Measurements from ENCODE around the gene ANO2.
"Not testable (repeated sequence)": the region's sequence is repeated elsewhere in the genome, so short reads cannot be mapped to it uniquely, and the experiment has no call there.

The ANO2 gene

DNA sequence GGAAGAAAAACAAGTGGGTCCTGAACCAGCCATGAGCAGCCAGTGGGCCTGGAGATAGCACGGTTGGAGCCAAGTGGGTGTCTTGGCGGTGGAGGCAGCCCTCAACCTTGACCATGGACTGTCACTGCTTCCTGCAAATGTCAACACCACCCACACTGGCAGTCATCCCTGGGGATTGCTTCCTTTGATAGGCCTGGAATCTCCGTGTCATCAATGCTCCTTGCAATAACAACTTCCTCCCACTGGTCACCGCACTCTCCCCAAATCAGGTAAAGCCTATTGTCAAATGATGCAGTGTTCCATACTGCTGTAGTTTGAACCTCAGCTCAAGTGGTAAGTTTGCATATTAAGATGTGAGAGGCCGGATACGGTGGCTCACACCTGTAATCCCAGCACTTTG is 384.0 kb downstream of the ANO2 start:
- peaks cover 2% of the 10 kb centered on the region for H3K27me3 Mint-ChIP-seq
- intact Hi-C loops (cut with micrococcal nuclease), result no loop called here
- H3K27ac Mint-ChIP-seq, result no peak overlapping the region
- no peaks in the 10 kb centered on the region for H3K9me3 Mint-ChIP-seq
- no peaks in the 10 kb centered on the region for H3K4me1 Mint-ChIP-seq (ENCODE audit: low read depth)
- H3K4me3 Mint-ChIP-seq, result no peak overlapping the region
- no peaks in the 10 kb centered on the region for H3K36me3 Mint-ChIP-seq (ENCODE audit: low read depth)

DNA sequence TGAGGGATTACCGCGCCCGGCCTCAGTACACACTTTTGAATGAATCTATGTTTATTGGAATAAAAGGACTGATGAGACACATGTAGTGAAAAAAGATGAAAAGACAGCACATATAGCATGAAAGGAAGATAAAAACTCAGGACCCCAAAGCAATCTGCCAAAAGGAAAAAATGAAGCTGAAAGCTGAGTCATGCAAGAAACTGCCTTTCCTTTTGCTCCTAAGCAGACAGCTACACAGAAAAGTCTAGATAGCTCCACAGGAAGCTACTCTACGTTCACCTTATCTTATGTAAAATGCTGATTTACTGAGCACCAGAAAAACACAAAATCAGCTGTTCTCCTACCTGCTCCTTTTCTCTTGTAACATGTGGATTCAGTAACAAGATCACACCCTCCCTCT is 384.8 kb downstream of the ANO2 start:
- peaks cover 2% of the 10 kb centered on the region for H3K27me3 Mint-ChIP-seq
- H3K9me3 Mint-ChIP-seq, result no peaks in the 10 kb centered on the region
- H3K36me3 Mint-ChIP-seq (ENCODE audit: low read depth), result no peaks in the 10 kb centered on the region
- intact Hi-C loops (cut with micrococcal nuclease), result no loop called here
- no peaks in the 10 kb centered on the region for H3K4me1 Mint-ChIP-seq (ENCODE audit: low read depth)
- no peak overlapping the region for H3K27ac Mint-ChIP-seq
- H3K4me3 Mint-ChIP-seq, result no peak overlapping the region

DNA sequence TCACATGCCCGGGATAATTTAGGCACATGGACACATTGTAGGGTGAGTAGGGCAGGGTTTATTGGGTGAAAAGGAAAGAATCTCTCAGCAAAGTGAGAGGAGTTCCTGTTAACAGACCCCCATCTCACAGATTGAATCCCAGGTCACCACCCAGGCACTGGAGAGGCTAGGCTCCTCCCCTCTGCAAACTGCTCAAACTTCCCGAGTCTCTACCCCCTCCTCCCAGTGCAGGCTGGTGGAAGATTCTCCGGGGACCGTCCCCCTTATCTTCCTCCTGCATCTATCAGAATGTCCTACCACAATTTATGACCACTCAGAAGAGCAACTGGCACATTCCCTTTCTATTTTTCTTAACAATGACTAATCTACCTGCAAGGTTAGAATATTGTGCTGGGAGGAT is 387.2 kb downstream of the ANO2 start:
- Mint-ChIP-seq H3K27me3 (peaks cover 2% of the 10 kb centered on the region), H3K4me3 (no peak overlapping the region), H3K9me3 (no peaks in the 10 kb centered on the region), H3K27ac (no peak overlapping the region), H3K4me1 (ENCODE audit: low read depth) (no peaks in the 10 kb centered on the region), H3K36me3 (ENCODE audit: low read depth) (no peaks in the 10 kb centered on the region)
- intact Hi-C loops (cut with micrococcal nuclease), result no loop called here

DNA sequence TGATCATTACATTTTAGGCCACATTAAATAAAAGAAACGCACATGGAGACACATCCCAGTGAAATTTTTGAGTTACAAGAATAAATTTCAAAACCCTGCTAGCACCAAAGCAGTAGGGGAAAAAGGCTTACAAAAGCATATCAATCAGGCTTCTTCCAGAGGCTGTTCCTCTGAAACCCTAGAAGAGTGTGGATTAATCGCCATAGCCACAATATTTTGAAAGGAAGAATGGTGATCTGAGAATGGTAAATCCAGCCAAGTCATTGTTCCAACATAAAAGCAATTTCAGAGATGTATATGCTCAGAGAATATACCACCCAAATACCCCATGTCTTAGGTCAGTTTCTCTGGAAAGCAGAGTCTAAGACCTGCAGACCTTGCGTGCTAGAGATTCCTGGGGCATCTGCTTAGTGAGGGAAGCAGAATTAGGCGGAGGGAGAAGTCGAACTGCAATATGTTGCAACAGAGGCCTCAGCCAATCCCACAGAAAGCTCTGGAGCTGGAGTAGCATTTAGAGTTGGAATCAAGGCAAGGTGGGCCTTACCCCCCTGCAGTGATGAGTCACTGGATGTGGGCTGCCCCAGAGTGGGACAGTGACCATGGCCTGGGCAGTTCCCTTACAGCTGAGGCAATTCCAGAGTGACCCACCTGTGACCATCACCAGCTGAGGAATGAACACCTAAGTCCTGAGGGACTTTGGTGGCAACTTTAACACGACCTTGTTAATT is 387.9 kb downstream of the ANO2 start:
- no peak overlapping the region for H3K4me3 Mint-ChIP-seq
- H3K27ac Mint-ChIP-seq, result no peak overlapping the region
- peaks cover 2% of the 10 kb centered on the region for H3K27me3 Mint-ChIP-seq
- intact Hi-C loops (cut with micrococcal nuclease), result no loop called here
- H3K36me3 Mint-ChIP-seq (ENCODE audit: low read depth), result no peaks in the 10 kb centered on the region
- H3K9me3 Mint-ChIP-seq, result no peaks in the 10 kb centered on the region
- H3K4me1 Mint-ChIP-seq (ENCODE audit: low read depth), result no peaks in the 10 kb centered on the region

DNA sequence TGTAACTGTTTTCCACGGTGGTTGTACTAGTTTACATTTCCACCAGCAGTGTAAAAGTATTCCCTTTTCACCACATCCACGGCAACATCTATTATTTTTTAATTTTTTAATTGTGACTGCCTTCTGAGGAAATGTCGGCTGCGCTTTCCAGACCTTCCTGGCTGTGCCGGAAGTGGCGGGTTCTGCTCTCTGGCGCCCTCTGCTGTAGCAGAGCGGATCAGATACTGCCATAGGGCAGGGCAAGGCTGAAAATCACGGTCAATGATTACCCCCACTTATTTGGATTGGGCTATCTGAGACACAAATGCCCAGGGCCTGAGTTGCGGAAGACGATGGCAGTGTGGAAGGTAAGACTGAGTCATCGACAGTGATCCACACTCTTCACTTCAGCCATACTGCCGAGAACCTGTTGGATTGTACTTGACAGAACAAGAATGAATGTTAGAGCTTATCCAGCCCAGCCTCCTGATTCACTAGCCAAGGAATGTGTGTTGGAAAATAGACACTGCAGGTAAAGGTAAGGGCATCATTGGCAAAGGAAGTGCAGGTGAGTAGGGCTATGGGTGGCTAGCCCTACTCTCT is 388.9 kb downstream of the ANO2 start:
- Mint-ChIP-seq H3K27me3 (peaks cover 2% of the 10 kb centered on the region), H3K9me3 (no peaks in the 10 kb centered on the region), H3K4me3 (no peak overlapping the region), H3K4me1 (ENCODE audit: low read depth) (no peaks in the 10 kb centered on the region), H3K27ac (no peak overlapping the region), H3K36me3 (ENCODE audit: low read depth) (no peaks in the 10 kb centered on the region)
- intact Hi-C loops (cut with micrococcal nuclease), result no loop called here

DNA sequence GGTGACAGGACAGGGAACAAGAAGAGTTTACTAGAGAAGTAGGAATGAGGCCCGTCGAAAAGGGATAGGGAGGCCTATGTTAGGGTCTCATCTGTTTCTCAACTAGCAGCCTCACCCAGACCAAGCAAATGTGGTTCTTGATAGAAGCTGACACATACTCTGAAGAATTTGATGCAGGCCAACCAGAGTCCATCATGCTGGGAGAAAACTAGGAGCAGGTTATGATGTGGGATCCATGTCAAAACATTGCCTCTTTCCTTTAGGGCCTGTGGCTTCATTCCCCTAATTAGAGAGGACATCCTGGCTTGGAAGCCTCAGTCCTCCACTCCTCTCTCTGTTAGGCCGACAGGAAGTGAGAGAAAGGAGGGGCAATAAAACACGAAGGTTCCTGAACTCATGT is 390.3 kb downstream of the ANO2 start:
- intact Hi-C loops (cut with micrococcal nuclease), result no loop called here
- Mint-ChIP-seq H3K36me3 (ENCODE audit: low read depth) (no peaks in the 10 kb centered on the region), H3K4me1 (ENCODE audit: low read depth) (no peaks in the 10 kb centered on the region), H3K9me3 (no peaks in the 10 kb centered on the region), H3K27me3 (peaks cover 4% of the 10 kb centered on the region), H3K27ac (no peak overlapping the region), H3K4me3 (no peak overlapping the region)

DNA sequence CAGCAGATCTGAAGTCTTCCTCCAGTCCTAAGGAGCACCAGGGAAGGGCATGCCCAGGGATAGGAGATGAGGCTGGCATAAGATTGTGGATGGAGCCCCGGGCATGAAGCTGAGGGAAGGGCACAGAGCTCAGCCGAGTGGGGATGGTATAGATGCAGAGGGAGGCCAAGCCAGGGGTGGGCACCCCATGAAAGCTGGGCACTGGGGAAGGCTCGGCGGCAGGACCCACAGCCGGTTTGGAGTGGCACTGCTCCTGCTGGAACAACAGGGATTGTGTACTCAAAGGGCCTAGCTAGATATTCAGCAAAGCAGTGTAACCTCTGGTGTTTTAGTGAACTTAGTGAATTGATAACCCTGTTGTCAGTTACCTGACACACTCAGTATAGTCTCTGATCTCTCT is 396.0 kb downstream of the ANO2 start:
- H3K4me1 Mint-ChIP-seq (ENCODE audit: low read depth), result no peaks in the 10 kb centered on the region
- intact Hi-C loops (cut with micrococcal nuclease), result no loop called here
- no peak overlapping the region for H3K4me3 Mint-ChIP-seq
- H3K9me3 Mint-ChIP-seq, result peaks cover 10% of the 10 kb centered on the region
- no peaks in the 10 kb centered on the region for H3K36me3 Mint-ChIP-seq (ENCODE audit: low read depth)
- peaks cover 4% of the 10 kb centered on the region for H3K27me3 Mint-ChIP-seq
- no peak overlapping the region for H3K27ac Mint-ChIP-seq

DNA sequence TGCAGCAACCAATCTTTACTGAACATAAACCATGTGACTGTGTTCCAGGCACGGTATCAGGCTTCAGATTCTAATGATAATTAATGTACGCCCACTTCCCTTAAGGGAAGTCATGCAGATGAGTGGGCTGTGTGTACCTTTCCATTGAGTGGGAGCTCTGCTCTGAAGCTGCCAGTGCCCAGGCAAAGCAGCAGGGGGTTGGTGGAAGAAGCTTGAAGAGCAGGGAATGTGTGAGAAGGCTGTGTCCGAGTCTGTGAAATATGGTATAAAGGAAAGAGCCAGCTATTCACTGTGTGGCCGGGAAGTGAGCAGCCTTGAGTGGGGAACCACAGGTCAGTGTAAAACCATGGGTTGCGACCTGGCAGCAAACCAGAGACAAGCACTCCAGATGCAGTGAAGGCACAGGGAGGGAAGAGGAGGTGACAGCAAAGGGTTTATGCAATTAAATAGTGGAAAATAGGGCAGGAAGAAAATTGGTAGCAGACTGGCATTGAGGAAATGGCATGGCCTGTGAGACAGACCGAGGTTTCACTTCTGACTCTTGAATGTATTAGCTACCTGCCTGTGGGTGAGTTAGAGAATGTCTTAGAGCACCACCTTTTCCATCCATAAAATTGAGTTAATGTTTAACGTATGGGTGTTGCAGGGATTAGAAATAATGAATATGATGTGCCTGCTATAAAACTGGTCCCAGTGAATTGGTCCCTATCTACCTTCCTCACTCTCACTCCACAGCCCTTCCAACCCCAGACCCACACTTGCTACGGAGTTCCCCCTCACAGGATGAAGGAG is 396.7 kb downstream of the ANO2 start:
- Mint-ChIP-seq H3K9me3 (peaks cover 16% of the 10 kb centered on the region), H3K4me3 (no peak overlapping the region), H3K4me1 (ENCODE audit: low read depth) (no peaks in the 10 kb centered on the region), H3K27ac (no peak overlapping the region), H3K36me3 (ENCODE audit: low read depth) (no peaks in the 10 kb centered on the region), H3K27me3 (peaks cover 4% of the 10 kb centered on the region)
- intact Hi-C loops (cut with micrococcal nuclease), result no loop called here

DNA sequence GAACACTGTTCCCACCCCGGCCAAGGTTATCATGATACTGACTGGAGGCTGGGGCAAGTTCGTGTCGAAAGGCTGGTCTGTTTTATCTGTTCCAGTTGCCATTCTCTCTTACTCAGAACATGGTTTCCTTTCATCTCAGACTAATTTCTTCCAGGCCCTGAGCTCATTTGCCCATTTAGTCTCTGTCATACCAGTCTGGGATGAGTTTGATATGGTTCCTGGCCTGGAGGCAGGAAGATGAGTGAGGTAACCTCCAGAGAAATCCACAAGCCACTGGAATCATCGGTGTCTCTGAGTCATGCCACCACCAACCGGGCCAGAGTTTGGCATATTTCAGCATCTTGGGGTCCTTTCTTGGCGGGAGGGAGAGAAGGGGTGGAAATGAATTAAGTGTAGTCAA is 398.4 kb downstream of the ANO2 start:
- H3K4me1 Mint-ChIP-seq (ENCODE audit: low read depth), result no peaks in the 10 kb centered on the region
- intact Hi-C loops (cut with micrococcal nuclease), result no loop called here
- H3K4me3 Mint-ChIP-seq, result no peak overlapping the region
- H3K9me3 Mint-ChIP-seq, result peaks cover 24% of the 10 kb centered on the region
- peaks cover 4% of the 10 kb centered on the region for H3K27me3 Mint-ChIP-seq
- no peaks in the 10 kb centered on the region for H3K36me3 Mint-ChIP-seq (ENCODE audit: low read depth)
- H3K27ac Mint-ChIP-seq, result no peak overlapping the region

DNA sequence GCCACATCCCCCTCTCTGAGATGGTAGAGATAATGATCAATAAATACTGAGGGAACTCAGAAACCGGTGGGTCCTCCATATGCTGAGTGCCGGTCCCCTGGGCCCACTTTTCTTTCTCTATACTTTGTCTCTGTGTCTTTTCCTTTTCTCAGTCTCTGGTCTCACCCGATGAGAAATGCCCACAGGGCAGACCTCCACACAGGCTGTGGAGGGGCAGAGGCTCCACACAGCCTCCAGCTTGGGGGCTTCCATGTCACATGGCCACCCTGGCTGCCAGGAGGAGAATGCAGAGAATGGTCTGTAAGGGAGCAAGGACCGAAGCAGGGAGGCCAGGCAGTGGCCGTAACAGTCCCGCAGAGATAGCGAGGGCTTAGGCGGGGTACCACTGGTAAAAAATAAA is 407.3 kb downstream of the ANO2 start:
- Mint-ChIP-seq H3K4me1 (ENCODE audit: low read depth) (no peaks in the 10 kb centered on the region), H3K4me3 (no peak overlapping the region), H3K27ac (no peak overlapping the region), H3K9me3 (peaks cover 3% of the 10 kb centered on the region), H3K27me3 (peaks cover 10% of the 10 kb centered on the region), H3K36me3 (ENCODE audit: low read depth) (no peaks in the 10 kb centered on the region)
- intact Hi-C loops (cut with micrococcal nuclease), result no loop called here

DNA sequence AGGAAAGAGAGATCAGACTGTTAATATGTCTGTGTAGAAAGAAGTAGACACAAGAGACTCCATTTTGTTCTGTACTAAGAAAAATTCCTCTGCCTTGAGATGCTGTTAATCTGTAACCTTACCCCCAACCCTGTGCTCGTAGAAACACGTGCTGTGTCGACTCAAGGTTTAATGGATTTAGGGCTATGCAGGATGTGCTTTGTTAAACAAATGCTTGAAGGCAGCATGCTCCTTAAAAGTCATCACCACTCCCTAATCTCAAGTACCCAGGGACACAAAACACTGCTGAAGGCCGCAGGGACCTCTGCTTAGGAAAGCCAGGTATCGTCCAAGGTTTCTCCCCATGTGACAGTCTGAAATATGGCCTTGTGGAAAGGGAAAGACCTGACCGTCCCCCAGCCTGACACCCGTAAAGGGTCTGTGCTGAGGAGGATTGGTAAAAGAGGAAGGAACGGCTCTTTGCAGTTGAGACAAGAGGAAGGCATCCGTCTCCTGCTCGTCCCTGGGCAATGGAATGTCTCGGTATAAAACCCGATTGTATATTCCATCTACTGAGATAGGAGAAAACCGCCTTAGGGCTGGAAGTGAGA is 407.9 kb downstream of the ANO2 start:
- H3K9me3 Mint-ChIP-seq; H3K27ac Mint-ChIP-seq; H3K36me3 Mint-ChIP-seq (ENCODE audit: low read depth); H3K4me3 Mint-ChIP-seq; intact Hi-C loops (cut with micrococcal nuclease); H3K4me1 Mint-ChIP-seq (ENCODE audit: low read depth): not testable (repeated sequence)
- H3K27me3 Mint-ChIP-seq, result peaks cover 10% of the 10 kb centered on the region

DNA sequence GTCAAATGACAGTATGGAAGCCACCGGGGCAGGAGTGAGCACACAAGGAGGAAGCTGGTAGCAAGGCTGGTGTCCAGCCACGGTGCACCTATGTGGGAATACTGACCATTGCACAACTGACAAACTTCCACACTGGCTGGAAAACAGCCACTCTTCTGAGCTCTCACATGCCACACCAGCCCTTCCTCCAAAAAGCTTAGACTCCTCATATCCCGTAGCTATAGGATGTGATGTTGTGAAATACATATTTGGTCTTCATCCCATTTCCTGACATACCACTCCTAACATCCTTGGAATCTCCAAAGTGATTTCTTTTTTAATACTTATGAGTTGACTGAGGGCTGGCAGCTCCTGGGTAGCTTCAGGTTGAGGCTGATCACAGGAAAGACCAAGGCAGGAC is 409.5 kb downstream of the ANO2 start:
- Mint-ChIP-seq H3K36me3 (ENCODE audit: low read depth) (no peaks in the 10 kb centered on the region), H3K27me3 (peaks cover 14% of the 10 kb centered on the region), H3K4me3 (no peak overlapping the region), H3K27ac (no peak overlapping the region), H3K9me3 (no peaks in the 10 kb centered on the region), H3K4me1 (ENCODE audit: low read depth) (no peaks in the 10 kb centered on the region)
- intact Hi-C loops (cut with micrococcal nuclease), result no loop called here

DNA sequence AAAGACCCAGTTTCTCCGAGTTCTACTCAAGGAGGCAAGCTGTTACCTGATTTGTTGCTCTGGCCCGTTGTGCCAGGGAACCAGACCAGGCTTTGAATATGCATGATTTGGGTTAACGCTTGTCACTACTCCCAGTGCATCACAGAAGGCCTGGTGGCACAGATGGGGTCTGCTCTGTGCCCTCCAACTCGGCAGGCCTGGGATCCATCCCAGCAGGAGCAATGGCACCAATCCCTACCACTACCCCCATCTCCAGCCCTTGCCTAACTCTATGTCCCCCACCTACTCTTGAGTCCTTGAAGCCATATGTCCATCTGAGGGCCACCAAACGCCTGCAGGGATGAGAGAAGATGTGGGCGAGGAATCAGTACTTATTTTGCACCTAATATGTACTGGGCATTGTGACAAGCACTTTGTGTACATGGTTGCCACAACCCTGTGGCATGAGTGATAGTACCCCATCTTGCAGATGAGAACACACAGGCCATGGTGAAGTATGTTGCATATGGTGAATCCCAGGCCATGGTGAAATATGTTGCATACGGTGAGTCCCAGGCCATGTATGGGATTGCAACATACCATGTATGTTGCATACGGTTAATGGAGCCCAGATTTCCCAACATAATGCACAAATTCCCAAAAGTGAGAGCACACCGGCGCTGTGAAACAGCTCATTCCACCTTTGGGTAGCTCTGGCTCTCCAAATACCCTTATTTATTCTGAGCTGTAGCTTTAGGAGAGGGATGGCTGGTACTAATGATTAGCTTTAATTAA is 410.4 kb downstream of the ANO2 start:
- Mint-ChIP-seq H3K36me3 (ENCODE audit: low read depth) (no peaks in the 10 kb centered on the region), H3K9me3 (no peaks in the 10 kb centered on the region), H3K27ac (no peak overlapping the region), H3K4me3 (no peak overlapping the region), H3K27me3 (peaks cover 14% of the 10 kb centered on the region), H3K4me1 (ENCODE audit: low read depth) (no peaks in the 10 kb centered on the region)
- intact Hi-C loops (cut with micrococcal nuclease), result no loop called here

DNA sequence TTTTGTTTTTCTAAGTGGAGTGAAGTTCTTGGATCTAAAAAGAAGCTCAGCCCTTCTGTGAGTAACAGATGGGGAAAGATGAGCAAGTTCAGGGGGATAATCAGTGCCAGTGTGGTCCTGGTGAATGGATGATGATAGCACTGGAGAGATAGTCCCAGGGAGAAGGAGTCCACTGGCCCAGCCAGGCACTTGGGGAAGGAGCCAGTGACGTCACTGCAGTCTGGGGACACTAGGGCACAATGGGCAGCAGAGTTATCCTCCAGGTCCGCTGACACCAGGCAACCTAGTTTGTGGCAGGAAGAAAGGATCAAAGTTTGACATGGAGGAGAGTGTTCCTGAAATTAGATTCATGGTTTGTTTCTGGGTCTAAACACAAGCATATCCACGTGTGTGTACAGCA is 411.7 kb downstream of the ANO2 start:
- Mint-ChIP-seq H3K9me3 (no peaks in the 10 kb centered on the region), H3K27ac (no peak overlapping the region), H3K27me3 (peaks cover 10% of the 10 kb centered on the region), H3K4me3 (no peak overlapping the region), H3K36me3 (ENCODE audit: low read depth) (no peaks in the 10 kb centered on the region), H3K4me1 (ENCODE audit: low read depth) (no peaks in the 10 kb centered on the region)
- intact Hi-C loops (cut with micrococcal nuclease), result no loop called here
